ENCODE results near the gene CELSR2. TPM values are rescaled to one million over a fixed set of nuclear protein-coding genes. Genes with fewer than 3 reads are reported as not detected.

The CELSR2 gene
- total RNA-seq, 1 experiment from 2014 or later: 17.1 TPM

DNA sequence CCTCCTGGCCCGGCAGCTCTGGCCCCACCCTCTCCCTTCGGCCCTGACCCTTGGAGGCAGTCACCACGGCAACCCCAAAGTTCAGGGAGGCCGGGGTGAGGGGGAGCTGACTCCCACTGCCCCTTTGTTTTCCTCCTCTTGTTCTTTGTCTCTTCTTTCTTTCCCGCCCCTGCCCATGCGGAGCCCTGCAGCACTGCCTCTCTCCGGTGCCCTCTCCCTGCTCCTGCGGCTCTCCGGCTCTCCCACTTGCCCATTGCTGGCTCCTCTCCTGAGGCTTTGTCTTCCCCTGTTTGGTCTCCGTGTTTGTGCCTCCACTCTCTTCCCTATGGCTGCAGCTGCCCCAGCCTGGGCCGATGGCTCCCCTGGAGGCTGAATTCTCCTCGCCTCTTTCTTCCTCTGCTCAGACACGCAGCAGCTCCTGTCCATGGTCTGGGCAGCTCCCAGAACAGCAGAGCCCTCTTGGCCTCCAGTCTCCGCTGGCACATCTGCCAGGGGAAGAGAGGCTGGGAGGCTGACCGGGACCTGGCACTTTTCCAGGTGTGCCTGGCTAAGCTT is 5.8 kb downstream of the CELSR2 start:
- POLR2A ChIA-PET: no interaction called here
- H3K27ac ChIP-seq (ENCODE audit: low read depth, low read length): no peak overlapping the region
- no peaks in the 10 kb centered on the region for H3K9me2 ChIP-seq (ENCODE audit: insufficient read depth)

DNA sequence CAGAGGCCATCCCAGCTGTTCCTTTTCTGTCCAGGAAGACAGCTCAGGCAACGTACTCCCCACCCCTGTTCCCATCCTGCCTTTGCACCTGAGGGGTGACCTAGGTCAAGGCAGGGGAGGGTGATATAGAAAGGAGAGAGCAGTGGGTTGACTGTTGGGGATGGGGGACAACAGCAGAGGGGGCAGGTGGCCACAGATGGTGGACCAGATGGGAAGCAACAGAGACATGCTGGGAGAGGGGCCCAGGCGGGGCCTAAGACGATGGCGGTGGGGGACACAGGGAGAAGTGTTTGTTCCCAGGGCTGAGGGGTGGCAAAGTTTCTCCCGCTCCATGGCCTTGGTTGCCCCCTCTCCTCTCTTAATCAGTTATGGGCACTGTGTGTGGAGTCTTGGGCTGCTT is 6.3 kb downstream of the CELSR2 start:
- Histone ChIP-seq H2AFZ (ENCODE audit: low read depth, low read length, poor library complexity, severe bottlenecking) (no peak overlapping the region), H3K27ac (ENCODE audit: low read depth, low read length) (no peak overlapping the region), H4K20me1 (ENCODE audit: insufficient read depth) (no peaks in the 10 kb centered on the region), H3K9ac (ENCODE audit: low read length) (no peak overlapping the region), H3K4me1 (ENCODE audit: control insufficient read depth in 1 of 2, insufficient read depth in 2 of 2, low read length in 2 of 2) (peaks cover 3 to 10% of the 10 kb centered on the region in 2 experiments; a peak in 2 of 4 replicates), H3K79me2 (ENCODE audit: insufficient read depth, low read length) (no peaks in the 10 kb centered on the region), H3K9me3 (ENCODE audit: control insufficient read depth in 1 of 2, insufficient read depth in 1 of 2, low read depth in 1 of 2, low read length in 2 of 2) (no peaks in the 10 kb centered on the region), H3K9me2 (ENCODE audit: insufficient read depth) (no peaks in the 10 kb centered on the region), H3K36me3 (ENCODE audit: control insufficient read depth in 1 of 2, insufficient read depth in 2 of 2, low read length in 2 of 2) (no peaks in the 10 kb centered on the region), H3K4me3 (replicated peaks in 1 of 2; ENCODE audit: low read depth in 1 of 2, low read length in 2 of 2) (no peak overlapping the region), H3K4me2 (ENCODE audit: low read length) (no peak overlapping the region), H3K27me3 (ENCODE audit: insufficient read depth, low read length) (no peaks in the 10 kb centered on the region)
- intact Hi-C loops (cut with micrococcal nuclease): no loop called here
- ChIA-PET POLR2A (no interaction called here), RAD21 (ENCODE audit: low non-redundant PET in 1 of 2, low total read pairs in 2 of 2, uncharacterized antibody in 2 of 2, unreplicated experiment in 2 of 2) (interaction anchor here in 1 of 2 experiments (0.5 to 1.0 kb wide), 2 partner anchors 54 to 156 kb away, joined by 3 read pairs; no protein-coding TSS in a partner anchor), CTCF (no interaction called here)
- no peak for ATAC-seq
- no peak for DNase-seq (ENCODE audit: low read depth, low spot score)
- TF ChIP-seq FOSL1 (IDR thresholded peaks at IDR 0.05; ENCODE audit: low read depth) (no peak), ZNF274 (IDR thresholded peaks at IDR 0.05; ENCODE audit: low read depth, low read length) (no peak)
- no TSS peak for BruUV-seq (replicated peaks)

More for the DNA sequence above, 5.8 kb downstream of the CELSR2 start:
- ChIA-PET RAD21 (ENCODE audit: low non-redundant PET in 1 of 2, low total read pairs in 2 of 2, uncharacterized antibody in 2 of 2, unreplicated experiment in 2 of 2) (interaction anchor here in 1 of 2 experiments (1.0 kb wide), 1 partner anchor 54 kb away, joined by 3 read pairs; no protein-coding TSS in a partner anchor), CTCF (no interaction called here)
- intact Hi-C loops (cut with micrococcal nuclease): no loop called here
- no peak overlapping the region for H3K4me3 ChIP-seq (replicated peaks in 1 of 2; ENCODE audit: low read depth in 1 of 2, low read length in 2 of 2)
- no peak for TF ChIP-seq CEBPB (IDR thresholded peaks at IDR 0.05; ENCODE audit: low read depth)
- no peaks in the 10 kb centered on the region for H4K20me1 ChIP-seq (ENCODE audit: insufficient read depth)
- peaks cover 3 to 13% of the 10 kb centered on the region in 2 experiments; a peak in 3 of 4 replicates for H3K4me1 ChIP-seq (ENCODE audit: control insufficient read depth in 1 of 2, insufficient read depth in 2 of 2, low read length in 2 of 2)
- H3K9ac ChIP-seq (ENCODE audit: low read length): no peak overlapping the region
- ATAC-seq: no peak
- no peaks in the 10 kb centered on the region for H3K9me3 ChIP-seq (ENCODE audit: control insufficient read depth in 1 of 2, insufficient read depth in 1 of 2, low read depth in 1 of 2, low read length in 2 of 2)
- no peak overlapping the region for H3K4me2 ChIP-seq (ENCODE audit: low read length)
- no peaks in the 10 kb centered on the region for H3K36me3 ChIP-seq (ENCODE audit: control insufficient read depth in 1 of 2, insufficient read depth in 2 of 2, low read length in 2 of 2)
- no peak for DNase-seq (ENCODE audit: low read depth, low spot score)
- H3K27me3 ChIP-seq (ENCODE audit: insufficient read depth, low read length): no peaks in the 10 kb centered on the region
- no TSS peak for BruUV-seq (replicated peaks)
- H2AFZ ChIP-seq (ENCODE audit: low read depth, low read length, poor library complexity, severe bottlenecking): no peak overlapping the region
- no peaks in the 10 kb centered on the region for H3K79me2 ChIP-seq (ENCODE audit: insufficient read depth, low read length)
